Testis (tissue), 2 donors: ENCODE results near the gene IQSEC1.

ENCODE experiments used
- POLR2A ChIP-seq: fragments of 450-650 bp; IDR thresholded peaks from one replicate; pipeline ENCODE4 v1.6.1; 2017; ENCODE audit warnings: antibody characterized with exemption, mild to moderate bottlenecking, moderate library complexity
- TF ChIP-seq, protein P1 (sequence below), 3 experiments: fragments of 450-650 bp in 2 of 3; fragments of 200-600 bp in 1 of 3; sonication (generic) in 1 of 3; IDR thresholded peaks; one replicate each; pipeline ENCODE4 v1.5.1; 2016 to 2019; ENCODE audit warnings: antibody characterized with exemption in 3 of 3, mild to moderate bottlenecking in 2 of 3, moderate library complexity in 1 of 3

DNA sequence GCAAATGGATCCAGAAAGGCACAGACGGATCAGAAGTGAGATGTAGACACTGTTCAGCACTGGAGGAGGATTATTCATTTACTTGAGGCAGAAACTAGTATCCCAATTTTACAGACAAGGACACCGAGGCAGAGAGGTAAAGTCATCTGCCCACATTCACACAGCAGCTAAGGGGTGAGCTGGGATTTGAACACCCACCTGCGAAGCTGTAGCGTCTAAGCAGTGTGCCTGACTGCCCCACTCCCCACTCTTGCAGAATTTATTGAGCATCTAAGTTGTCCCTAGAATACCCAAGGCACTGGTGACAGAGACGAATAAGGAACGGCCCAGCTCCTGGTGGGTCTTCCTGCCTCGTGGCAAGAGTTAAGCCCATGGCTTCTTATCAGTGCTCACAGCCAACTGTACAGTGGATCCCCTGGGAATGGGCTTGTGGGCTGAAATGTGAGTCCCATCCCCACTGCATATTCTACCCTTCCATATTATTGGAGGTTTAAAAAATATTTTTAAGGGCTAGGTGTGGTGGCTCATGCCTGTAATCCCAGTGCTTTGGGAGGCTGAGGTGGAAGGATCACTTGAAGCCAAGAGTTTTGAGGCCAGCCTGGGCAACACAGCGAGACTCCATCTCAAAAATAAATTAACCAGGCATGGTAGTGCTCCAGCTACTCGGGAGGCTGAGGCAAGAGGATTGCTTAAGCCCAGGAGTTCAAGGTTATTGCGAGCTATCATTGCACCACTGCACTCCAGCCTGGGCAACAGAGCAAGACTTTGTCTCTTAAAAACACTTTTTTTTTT is 77.6 kb downstream of the IQSEC1 start:
- TF ChIP-seq, protein P1, sequence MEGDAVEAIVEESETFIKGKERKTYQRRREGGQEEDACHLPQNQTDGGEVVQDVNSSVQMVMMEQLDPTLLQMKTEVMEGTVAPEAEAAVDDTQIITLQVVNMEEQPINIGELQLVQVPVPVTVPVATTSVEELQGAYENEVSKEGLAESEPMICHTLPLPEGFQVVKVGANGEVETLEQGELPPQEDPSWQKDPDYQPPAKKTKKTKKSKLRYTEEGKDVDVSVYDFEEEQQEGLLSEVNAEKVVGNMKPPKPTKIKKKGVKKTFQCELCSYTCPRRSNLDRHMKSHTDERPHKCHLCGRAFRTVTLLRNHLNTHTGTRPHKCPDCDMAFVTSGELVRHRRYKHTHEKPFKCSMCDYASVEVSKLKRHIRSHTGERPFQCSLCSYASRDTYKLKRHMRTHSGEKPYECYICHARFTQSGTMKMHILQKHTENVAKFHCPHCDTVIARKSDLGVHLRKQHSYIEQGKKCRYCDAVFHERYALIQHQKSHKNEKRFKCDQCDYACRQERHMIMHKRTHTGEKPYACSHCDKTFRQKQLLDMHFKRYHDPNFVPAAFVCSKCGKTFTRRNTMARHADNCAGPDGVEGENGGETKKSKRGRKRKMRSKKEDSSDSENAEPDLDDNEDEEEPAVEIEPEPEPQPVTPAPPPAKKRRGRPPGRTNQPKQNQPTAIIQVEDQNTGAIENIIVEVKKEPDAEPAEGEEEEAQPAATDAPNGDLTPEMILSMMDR (IDR thresholded peaks at IDR 0.05): no peak
- no peak for TF ChIP-seq POLR2A
